HepG2 (cell line): ENCODE results near the gene ZNF428. TPM values are rescaled to one million over a fixed set of nuclear protein-coding genes. Genes with fewer than 3 reads are reported as not detected.

Experiments used
- FOXO1 ChIP-seq: sonication (generic); formaldehyde crosslinking; IDR thresholded peaks from 2 replicates; pipeline ENCODE4 v1.4.0; 2020; ENCODE audit warnings: missing genetic modification reagents
- GMEB2 ChIP-seq: IDR thresholded peaks from 2 replicates; pipeline ENCODE4 v1.6.1; 2016; ENCODE audit warnings: missing biosample characterization, missing genetic modification reagents, low read depth
- HHEX ChIP-seq: IDR thresholded peaks from 2 replicates; pipeline ENCODE4 v1.6.1; 2016; ENCODE audit warnings: control low read depth
- KAT8 ChIP-seq: IDR thresholded peaks from 2 replicates; pipeline ENCODE4 v1.6.1; 2016; ENCODE audit warnings: missing genetic modification reagents, missing compliant biosample characterization
- NR1H2 ChIP-seq: sonication (generic); formaldehyde crosslinking; IDR thresholded peaks from 2 replicates; pipeline ENCODE4 v1.8.1; 2022; ENCODE audit warnings: low read depth, missing genetic modification reagents, borderline replicate concordance
- PBX3 ChIP-seq: sonication (generic); formaldehyde crosslinking; IDR thresholded peaks from 2 replicates; pipeline ENCODE4 v1.8.1; 2023; ENCODE audit warnings: missing genetic modification reagents, inconsistent platforms, borderline replicate concordance
- SPEN ChIP-seq: sonication (generic); formaldehyde crosslinking; IDR thresholded peaks from 2 replicates; pipeline ENCODE4 v1.5.1; 2020; ENCODE audit warnings: low read depth, mild to moderate bottlenecking, missing genetic modification reagents
- TSC22D2 ChIP-seq: sonication (generic); formaldehyde crosslinking; IDR thresholded peaks from 2 replicates; pipeline ENCODE4 v1.5.1; 2020; ENCODE audit warnings: missing genetic modification reagents, mild to moderate bottlenecking, borderline replicate concordance
- YY1 ChIP-seq: IDR thresholded peaks from 2 replicates; pipeline ENCODE4 v1.6.1; 2011; ENCODE audit warnings: low read length, low read depth, moderate library complexity, mild to moderate bottlenecking; ENCODE audit not compliant: insufficient read depth, insufficient replicate concordance
- ZBTB26 ChIP-seq: IDR thresholded peaks from 2 replicates; pipeline ENCODE4 v1.6.1; 2016; ENCODE audit warnings: missing compliant biosample characterization, missing genetic modification reagents, borderline replicate concordance
- ZFP91 ChIP-seq: sonication (generic); formaldehyde crosslinking; IDR thresholded peaks from 2 replicates; pipeline ENCODE4 v1.9.0; 2022; ENCODE audit warnings: missing genetic modification reagents, mild to moderate bottlenecking, borderline replicate concordance
- ZHX1 ChIP-seq: sonication (generic); formaldehyde crosslinking; IDR thresholded peaks from 2 replicates; pipeline ENCODE4 v1.8.1; 2022; ENCODE audit warnings: low read depth, mild to moderate bottlenecking, missing genetic modification reagents
- ZNF121 ChIP-seq: sonication (generic); formaldehyde crosslinking; IDR thresholded peaks from 2 replicates; pipeline ENCODE4 v1.5.0; 2020; ENCODE audit warnings: mild to moderate bottlenecking, missing genetic modification reagents
- ZNF207 ChIP-seq: fragments of 450-650 bp; IDR thresholded peaks from 2 replicates; pipeline ENCODE4 v1.6.1; 2016; ENCODE audit warnings: antibody characterized with exemption, borderline replicate concordance
- ZNF275 ChIP-seq: sonication (generic); formaldehyde crosslinking; IDR thresholded peaks from 2 replicates; pipeline ENCODE4 v1.8.0; 2022; ENCODE audit warnings: missing genetic modification reagents, mild to moderate bottlenecking, inconsistent platforms, borderline replicate concordance
- ZNF549 ChIP-seq: sonication (generic); formaldehyde crosslinking; IDR thresholded peaks from 2 replicates; pipeline ENCODE4 v1.5.0; 2020; ENCODE audit warnings: missing genetic modification reagents
- polyA plus RNA-seq, 8 experiments: library from polyadenylated mRNA; depleted of rRNA in 3 of 8; stranded (reverse) in 7 of 8; unstranded in 1 of 8; fragments of >200 nt; fragmentation: Illumina TruSeq in 4 of 8; extraction: Trizol in 4 of 8; gene quantifications; 2 replicates each; pipeline versions ENCODE4 v1.2.1 to v1.2.3, GENCODE V29; 2011 to 2016; ENCODE audit warnings: low read depth in 4 of 8, missing spikeins in 1 of 8, mixed read lengths in 1 of 8; ENCODE audit not compliant: insufficient read depth in 1 of 8
- total RNA-seq, 5 experiments: library from RNA; depleted of rRNA; stranded (reverse); fragments of >200 nt; fragmentation: Illumina TruSeq; extraction: Trizol; gene quantifications; 2 replicates each; pipeline ENCODE4 v1.2.3, GENCODE V29; 2016; ENCODE audit warnings: low read depth in 1 of 5

ZNF428 gene
- total and polyA plus RNA-seq, 2 of the 13 experiments (the other 11 are each of a cell fraction or from before 2014, with no cell fraction given), result 10.4 to 26.9 TPM

GRCh38 chr19:43594710-43595604, 24.5 kb downstream of the ZNF428 start (continued):
- TF ChIP-seq ZNF275 (no peak), PBX3 (CRISPR knock-in tag) (no peak), SPEN (CRISPR knock-in tag) (peak; percentile 37; the same call in 1 of the 2 replicates), ZNF121 (CRISPR knock-in tag) (peak; percentile 91), ZFP91 (0 out of 2 replicates have a peak, but pooled peaks have one; percentile 54), KAT8 (CRISPR knock-in tag) (peak; percentile 40; the same call in 1 of the 2 replicates), GMEB2 (CRISPR knock-in tag) (no peak), ZHX1 (CRISPR knock-in tag) (no peak), TSC22D2 (CRISPR knock-in tag) (no peak), NR1H2 (CRISPR knock-in tag) (0 out of 2 replicates have a peak, but pooled peaks have one; percentile 61), ZNF207 (no peak), ZBTB26 (CRISPR knock-in tag) (peak; percentile 30; the same call in 1 of the 2 replicates), HHEX (CRISPR knock-in tag) (no peak), YY1 (peak; percentile 13), FOXO1 (peak; percentile 33; the same call in 1 of the 2 replicates), ZNF549 (CRISPR knock-in tag) (no peak)
